GM12878 (cell line): ENCODE data around the gene RARB. TPM values are rescaled to one million over a fixed set of nuclear protein-coding genes. Genes with fewer than 3 reads are reported as not detected.

ENCODE experiments used
- ATAC-seq: fragments of 200-7000 bp; cut with Tn5 transposase; 3 replicates; pipeline ENCODE4 v1.9.1; 2020; ENCODE audit warnings: mild to moderate bottlenecking, moderate library complexity
- BruUV-seq: library from RNA; stranded (reverse); fragments of 400-500 nt; replicated peaks from 2 replicates; lab custom pipeline; 2021; lab: Mats Ljungman, UMichigan
- CTCF ChIA-PET: fragments of 300-600 bp; sonication (Branson Sonifier 250); formaldehyde crosslinking; extraction: SDS; loops from one replicate; lab custom pipeline; 2021; ENCODE audit warnings: inconsistent platforms; lab: Yijun Ruan, JAX
- POLR2A ChIA-PET: fragments of 350-600 bp; formaldehyde crosslinking; extraction: SDS; loops from one replicate; lab custom pipeline; 2021; ENCODE audit warnings: inconsistent platforms; lab: Charles Lee
- RAD21 ChIA-PET: fragments of 300-600 bp; sonication (Branson Sonifier 250); formaldehyde crosslinking; loops from one replicate; lab custom pipeline; 2023; ENCODE audit warnings: antibody characterized with exemption; ENCODE audit not compliant: unreplicated experiment; lab: Charles Lee
- SMC1A ChIA-PET: fragments of 300-600 bp; sonication (Branson Sonifier 250); formaldehyde crosslinking; loops from one replicate; lab custom pipeline; 2023; ENCODE audit not compliant: unreplicated experiment, uncharacterized antibody; lab: Charles Lee
- DNase-seq: peaks from one replicate; pipeline ENCODE4 v3.0.0-alpha.2; 2011; ENCODE audit warnings: low read depth, low spot score
- FAIRE-seq: peaks from 3 replicates; lab custom pipeline; 2011; peaks lifted over from hg19 to GRCh38; lab: Jason Lieb, UNC
- H2AFZ ChIP-seq: 2 replicates; pipeline ENCODE4 v1.6.0; 2011; ENCODE audit warnings: low read depth, low read length, control low read depth; ENCODE audit not compliant: control insufficient read depth
- H3K27ac ChIP-seq: 2 replicates; pipeline ENCODE4 v1.5.1; 2011; ENCODE audit warnings: control low read depth; ENCODE audit not compliant: control insufficient read depth, insufficient read depth
- H3K27me3 ChIP-seq, 2 experiments: replicated peaks in 1 of 2; 2 replicates each; pipeline versions ENCODE4 v1.6.0 to v1.6.1; 2011; ENCODE audit warnings: low read length in 1 of 2; ENCODE audit not compliant: control insufficient read depth in 2 of 2, insufficient read depth in 2 of 2
- H3K36me3 ChIP-seq, 2 experiments: 2 replicates each; pipeline ENCODE4 v1.5.1; 2011; ENCODE audit warnings: low read length in 1 of 2; ENCODE audit not compliant: control insufficient read depth in 2 of 2, insufficient read depth in 2 of 2
- H3K4me1 ChIP-seq: 2 replicates; pipeline ENCODE4 v1.6.1; 2011; ENCODE audit warnings: mild to moderate bottlenecking, low read length, moderate library complexity, mixed read lengths; ENCODE audit not compliant: control insufficient read depth, insufficient read depth
- H3K4me2 ChIP-seq: 2 replicates; pipeline ENCODE4 v1.6.0; 2011; ENCODE audit warnings: control low read depth; ENCODE audit not compliant: control insufficient read depth, insufficient read depth
- H3K4me3 ChIP-seq: fragments of 200-600 bp; sonication (generic); 2 replicates; pipeline ENCODE4 v1.5.1; 2016
- H3K79me2 ChIP-seq: 2 replicates; pipeline ENCODE4 v1.6.0; 2011; ENCODE audit warnings: low read length; ENCODE audit not compliant: control insufficient read depth, insufficient read depth
- H3K9ac ChIP-seq: 2 replicates; pipeline ENCODE4 v1.8.0; 2011; ENCODE audit warnings: low read length, control low read depth, mixed read lengths; ENCODE audit not compliant: control insufficient read depth, insufficient read depth
- H3K9me3 ChIP-seq: replicated peaks from 3 replicates; pipeline ENCODE4 v1.5.1; 2011; ENCODE audit warnings: mild to moderate bottlenecking, low read length; ENCODE audit not compliant: control insufficient read depth, insufficient read depth
- H4K20me1 ChIP-seq: 2 replicates; pipeline ENCODE4 v1.6.0; 2011; ENCODE audit not compliant: control insufficient read depth, insufficient read depth
- CTCF ChIP-seq, 3 experiments: IDR thresholded peaks in 2 of 3; conservative IDR thresholded peaks in 1 of 3; 2 replicates each; pipeline ENCODE4 v1.5.1; 2011; ENCODE audit warnings: low read depth in 3 of 3, low read length in 3 of 3, mild to moderate bottlenecking in 3 of 3, control low read depth in 2 of 3, moderate library complexity in 2 of 3, inconsistent platforms in 1 of 3, mixed read lengths in 1 of 3; ENCODE audit not compliant: control insufficient read depth in 2 of 3, insufficient read depth in 1 of 3; ENCODE audit errors: extremely low read depth in 1 of 3
- GATAD2B ChIP-seq: fragments of 450-650 bp; conservative IDR thresholded peaks from 2 replicates; pipeline ENCODE4 v1.6.1; 2017; ENCODE audit warnings: low read depth, mild to moderate bottlenecking, moderate library complexity
- HDGF ChIP-seq: fragments of 450-650 bp; IDR thresholded peaks from 2 replicates; pipeline ENCODE4 v1.6.1; 2016; ENCODE audit warnings: antibody characterized with exemption
- MEF2A ChIP-seq: IDR thresholded peaks from 2 replicates; pipeline ENCODE4 v1.6.1; 2011; ENCODE audit warnings: low read depth, mild to moderate bottlenecking, low read length, moderate library complexity; ENCODE audit not compliant: insufficient read depth
- PBX3 ChIP-seq: IDR thresholded peaks from 2 replicates; pipeline ENCODE4 v1.6.1; 2011; ENCODE audit warnings: mild to moderate bottlenecking, low read depth, low read length, moderate library complexity; ENCODE audit not compliant: insufficient replicate concordance
- RFX5 ChIP-seq: IDR thresholded peaks from 2 replicates; pipeline ENCODE4 v1.6.1; 2011; ENCODE audit warnings: low read depth, low read length, improper control_type of control experiment
- WRNIP1 ChIP-seq: IDR thresholded peaks from 2 replicates; pipeline ENCODE4 v1.6.1; 2011; ENCODE audit warnings: low read depth, low read length, improper control_type of control experiment, borderline replicate concordance
- ZBED1 ChIP-seq: IDR thresholded peaks from 2 replicates; pipeline ENCODE4 v1.6.1; 2016; ENCODE audit warnings: borderline replicate concordance
- ZNF207 ChIP-seq: fragments of 450-650 bp; IDR thresholded peaks from 2 replicates; pipeline ENCODE4 v1.6.1; 2014; ENCODE audit warnings: antibody characterized with exemption, mild to moderate bottlenecking, borderline replicate concordance
- ZNF687 ChIP-seq: fragments of 450-650 bp; IDR thresholded peaks from 2 replicates; pipeline ENCODE4 v1.6.1; 2017; ENCODE audit warnings: mild to moderate bottlenecking, moderate library complexity
- whole genome bisulfite sequencing: methylation state at CpG from one replicate; pipeline ENCODE4 v1.1.6; 2016; ENCODE audit warnings: low lambda C conversion rate; ENCODE audit not compliant: insufficient replicate concordance, insufficient coverage; ENCODE audit errors: missing lambda C conversion rate; 5-methylcytosine and 5-hydroxymethylcytosine counted together
- in situ Hi-C: fragments of 300-500 bp; cut with MboI; formaldehyde crosslinking; loops from 9 replicates; pipeline ENCODE4 v1.14.3; 2018; ENCODE audit warnings: mixed read lengths
- intact Hi-C: fragments of 100-400 bp; cut with micrococcal nuclease; formaldehyde crosslinking; loops from one replicate; pipeline ENCODE4 v1.14.2; 2022; ENCODE audit not compliant: unreplicated experiment
- polyA plus RNA-seq, 11 experiments: library from polyadenylated mRNA; depleted of rRNA in 4 of 11; unstranded in 6 of 11; stranded (reverse) in 5 of 11; fragments of >200 nt; fragmentation: Nextera tagmentation in 4 of 11; fragmentation: Illumina TruSeq in 1 of 11; extraction: Ambion mirVana in 4 of 11; extraction: Trizol in 1 of 11; gene quantifications; 1 replicate in 1 of 11; 2 replicates in 10 of 11; pipeline versions ENCODE4 v1.2.1 to v1.2.3, GENCODE V29; 2011 to 2016; ENCODE audit warnings: inconsistent platforms in 2 of 11, missing spikeins in 2 of 11, low read depth in 1 of 11
- total RNA-seq, 4 experiments: library from RNA; depleted of rRNA in 3 of 4; stranded (reverse); fragments of >200 nt in 3 of 4; fragmentation: Illumina TruSeq in 1 of 4; extraction: Trizol in 1 of 4; gene quantifications; 2 replicates each; pipeline versions ENCODE4 v1.2.1 to v1.2.3, GENCODE V29; 2013 to 2021

The RARB gene
- total and polyA plus RNA-seq, 10 of the 15 experiments (the other 5 are each of a cell fraction or from before 2014, with no cell fraction given), result 0.05 to 0.06 TPM; not detected in 8

GRCh38 chr3:25582242-25582641, 154.2 kb downstream of the RARB start:
- no TSS peak for BruUV-seq
- Histone ChIP-seq H3K27me3 (no peaks in the 10 kb centered on the region; a peak in 1 of 4 replicates), H3K9ac (no peak overlapping the region), H4K20me1 (no peaks in the 10 kb centered on the region; the same call in 1 of the 2 replicates), H3K4me2 (no peak overlapping the region), H3K9me3 (no peaks in the 10 kb centered on the region), H3K4me3 (no peak overlapping the region), H3K27ac (no peak overlapping the region), H3K79me2 (no peaks in the 10 kb centered on the region), H3K36me3 (no peaks in the 10 kb centered on the region), H3K4me1 (no peaks in the 10 kb centered on the region), H2AFZ (no peak overlapping the region)
- ChIA-PET SMC1A (interaction anchor here (1.0 kb wide), 2 partner anchors 10 to 25 kb away, joined by 3 to 4 read pairs; no protein-coding TSS in a partner anchor), RAD21 (no interaction called here), POLR2A (no interaction called here), CTCF (no interaction called here)
- ATAC-seq, result no peak
- TF ChIP-seq HDGF, result no peak
- no peak for DNase-seq
- in situ Hi-C loops (no loop called here), intact Hi-C loops (no loop called here)
- FAIRE-seq, result no peak
- 88% methylated on average over 2 of the region's 2 CpGs for WGBS

GRCh38 chr3:25583343-25583742, 155.3 kb downstream of the RARB start:
- H3K4me1 ChIP-seq, result no peaks in the 10 kb centered on the region
- no peaks in the 10 kb centered on the region for H3K36me3 ChIP-seq
- 28% methylated on average over 10 of the region's 10 CpGs for WGBS
- no peaks in the 10 kb centered on the region for H3K79me2 ChIP-seq
- no TSS peak for BruUV-seq
- intact Hi-C loops (no loop called here), in situ Hi-C loops (no loop called here)
- ATAC-seq, result no peak
- SMC1A ChIA-PET, result no interaction called here
- no peaks in the 10 kb centered on the region; the same call in 1 of the 2 replicates for H4K20me1 ChIP-seq
- CTCF ChIA-PET, result no interaction called here
- H3K9me3 ChIP-seq, result no peaks in the 10 kb centered on the region; the same call in 2 of the 3 replicates
- no peak overlapping the region for H3K4me3 ChIP-seq
- no peak overlapping the region for H3K27ac ChIP-seq
- H3K9ac ChIP-seq, result no peak overlapping the region
- DNase-seq, result no peak
- FAIRE-seq, result no peak
- POLR2A ChIA-PET, result no interaction called here
- RAD21 ChIA-PET, result no interaction called here
- no peaks in the 10 kb centered on the region; a peak in 1 of 4 replicates for H3K27me3 ChIP-seq
- no peak overlapping the region for H2AFZ ChIP-seq
- H3K4me2 ChIP-seq, result no peak overlapping the region
- TF ChIP-seq MEF2A (no peak), RFX5 (no peak), ZNF207 (no peak), ZBED1 (no peak), ZNF687 (no peak), PBX3 (no peak), WRNIP1 (no peak), CTCF (IDR thresholded peaks at IDR 0.05 in 2 of 3, conservative IDR thresholded peaks at IDR 0.05 in 1 of 3; ENCODE audit: control insufficient read depth in 2 of 3, extremely low read depth in 1 of 3, insufficient read depth in 1 of 3, low read depth in 3 of 3, low read length in 3 of 3) (no peak), GATAD2B (no peak)
